Activated CD4-positive, CD25-positive, alpha-beta regulatory T cell treated with anti-CD3 and anti-CD28 coated beads, Interleukin-2, amount 50 U/mL, for 16 hours (primary cell): ENCODE data around the gene CPNE6.

Experiments
- DNase-seq: peaks from one replicate; pipeline ENCODE4 v3.0.0-alpha.2; 2020; ENCODE audit warnings: low read depth, low spot score

The CPNE6 gene

GRCh38 chr14:24086193-24086955, 15.0 kb downstream of the CPNE6 start:
- DNase-seq: no peak

GRCh38 chr14:24087004-24087403, 15.6 kb downstream of the CPNE6 start:
- DNase-seq: no peak

- DNase-seq: no peak
Observed at GRCh38 chr14:24088095-24088494, 16.7 kb downstream of the CPNE6 start.

DNA sequence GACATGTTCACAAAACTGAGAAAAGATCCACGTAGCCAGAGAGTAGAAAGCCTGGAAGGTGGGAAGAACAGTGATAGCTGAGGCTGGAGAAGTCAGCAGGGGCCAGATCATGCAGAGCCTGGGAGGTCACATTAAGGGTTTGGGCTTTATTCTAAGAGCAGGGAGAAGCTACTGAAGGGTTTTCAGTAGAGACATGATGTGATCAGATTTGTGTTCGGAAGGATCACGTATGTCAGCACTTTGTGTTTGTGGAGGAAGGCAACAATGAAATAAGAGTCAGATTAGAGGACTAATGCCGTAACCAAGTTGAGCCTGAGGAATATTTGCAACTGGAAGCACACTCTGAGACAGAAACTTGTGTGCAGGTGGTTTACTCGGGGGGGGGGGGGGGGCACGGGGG, 18.5 kb downstream of the CPNE6 start:
- DNase-seq: no peak

DNA sequence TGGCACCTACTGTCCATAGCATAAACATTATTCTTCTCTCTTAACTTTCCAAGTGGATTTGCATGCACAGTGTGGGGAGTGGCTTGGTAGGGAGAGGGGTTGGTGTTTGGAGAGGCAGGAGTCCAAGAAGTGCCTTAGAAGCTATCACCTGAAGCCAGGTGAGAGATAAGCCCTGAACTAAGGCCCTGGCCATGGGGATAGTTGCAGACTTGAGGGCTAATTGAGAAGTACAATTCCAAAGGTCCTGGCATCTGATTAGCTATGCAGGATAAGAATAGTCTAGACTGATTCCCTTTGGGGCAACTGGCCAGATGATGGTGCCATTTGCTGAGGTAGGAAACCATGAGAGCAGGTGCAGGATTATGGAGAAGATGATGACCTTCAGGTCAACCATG, 20.7 kb downstream of the CPNE6 start:
- no peak for DNase-seq

DNA sequence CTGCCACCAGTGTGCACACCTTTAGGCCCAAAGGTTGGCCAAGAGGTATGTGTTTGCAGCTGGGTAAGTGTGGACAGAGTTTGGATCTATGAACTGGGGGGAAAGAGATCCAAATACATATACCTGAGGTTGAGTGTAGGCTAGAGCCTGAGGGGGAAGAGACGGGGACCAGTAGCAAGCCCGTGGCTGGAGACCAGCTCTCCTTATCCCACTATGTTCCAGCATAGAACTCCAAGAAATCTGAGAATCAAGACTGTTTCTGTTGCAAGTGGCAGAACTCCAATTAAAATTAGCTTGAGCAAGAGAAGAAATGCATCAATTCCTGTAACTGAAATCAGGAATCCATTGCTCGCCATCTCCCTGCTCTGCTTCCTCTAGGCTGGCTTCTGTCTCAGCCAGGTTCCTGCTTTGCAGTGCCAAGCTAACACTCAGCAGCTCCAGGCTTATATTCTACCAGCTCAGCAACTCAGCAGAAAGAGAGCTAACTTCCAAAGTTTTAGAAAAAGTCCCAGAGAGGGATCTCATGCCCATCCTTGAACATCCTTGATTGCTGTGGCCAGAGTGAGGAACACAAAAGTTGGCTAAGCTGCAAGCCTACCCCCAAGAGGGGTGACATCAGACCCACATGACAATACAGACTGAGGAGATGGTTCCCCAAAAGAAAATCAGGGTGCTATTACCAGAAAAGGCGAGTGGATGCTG, 21.3 kb downstream of the CPNE6 start:
- no peak for DNase-seq

DNA sequence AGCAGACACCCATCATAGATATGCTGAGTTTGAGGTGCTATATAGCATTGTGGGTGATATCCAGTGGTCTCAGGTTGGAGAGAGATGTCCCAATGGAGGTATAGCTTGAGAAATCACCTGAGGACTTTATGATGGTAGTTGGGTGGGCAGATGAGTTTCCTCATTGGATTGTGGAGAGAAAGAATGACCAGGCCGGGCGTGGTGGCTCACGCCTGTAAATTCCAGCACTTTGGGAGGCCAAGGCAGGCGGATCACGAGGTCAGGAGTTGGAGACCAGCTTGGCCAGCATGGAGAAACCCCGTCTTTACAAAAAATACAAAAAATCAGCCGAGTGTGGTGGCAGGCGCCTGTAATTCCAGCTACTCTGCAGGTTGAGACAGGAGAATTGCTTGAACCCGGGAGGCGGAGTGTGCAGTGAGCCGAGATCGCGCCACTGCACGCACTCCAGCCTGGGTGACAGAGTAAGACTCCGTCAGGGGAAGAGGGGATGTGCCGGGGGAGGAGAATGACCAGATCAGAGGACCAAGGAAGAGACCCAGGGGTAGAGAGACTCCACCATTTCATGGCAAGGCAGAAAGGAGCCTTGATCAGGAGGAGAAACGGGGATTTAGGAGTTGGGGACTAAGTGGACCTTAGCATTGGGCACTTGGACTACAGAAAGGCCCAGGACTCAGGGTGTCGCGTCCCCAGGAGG, 22.0 kb downstream of the CPNE6 start:
- DNase-seq: no peak

DNA sequence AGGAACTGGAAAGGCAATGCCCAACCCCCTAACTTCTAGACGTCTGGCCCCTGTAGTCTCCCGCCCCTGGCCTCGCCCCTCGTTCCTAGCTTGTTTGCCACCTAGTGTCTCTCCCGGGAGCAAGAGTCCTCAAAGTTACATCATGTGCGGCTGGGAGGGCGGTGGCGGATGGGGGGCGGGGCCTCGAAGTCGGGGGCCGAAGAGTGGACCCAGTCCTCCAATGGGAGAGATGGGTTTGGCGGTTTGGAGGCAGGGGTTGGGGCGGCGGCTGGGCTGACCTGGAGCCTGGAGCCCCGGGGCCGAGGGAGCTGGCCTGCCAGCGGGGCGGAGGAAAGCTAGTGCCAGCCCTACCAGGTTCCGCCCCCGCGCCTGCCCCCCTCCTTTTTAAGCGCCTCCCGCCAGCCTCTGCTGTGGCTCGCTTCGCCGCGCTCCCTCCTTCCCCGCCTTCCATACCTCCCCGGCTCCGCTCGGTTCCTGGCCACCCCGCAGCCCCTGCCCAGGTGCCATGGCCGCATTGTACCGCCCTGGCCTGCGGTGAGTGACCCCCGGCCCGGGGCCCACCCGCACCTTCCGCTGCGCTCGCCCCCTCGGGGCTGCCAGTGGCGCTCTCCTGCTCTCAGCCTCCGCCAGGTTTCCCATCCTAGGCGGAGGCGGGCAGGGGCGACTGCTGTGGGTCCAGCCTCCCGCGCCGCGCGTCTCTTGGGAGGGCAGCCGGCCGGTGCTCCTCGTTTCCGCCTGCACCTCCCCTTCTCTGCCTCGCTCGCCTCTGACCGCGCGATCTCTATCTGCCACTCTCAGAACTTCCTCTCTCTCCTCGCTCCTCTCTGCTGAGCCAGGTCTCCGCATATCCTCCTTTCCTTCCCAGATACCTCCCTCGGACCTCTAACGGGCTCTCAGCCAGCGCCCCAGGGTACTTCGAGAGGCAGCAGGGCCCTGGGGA, 22.8 kb downstream of the CPNE6 start, which contains the start of gene PCK2:
Gene PCK2, plus strand, starts transcription at position 411 of the 940 bp plus-strand sequence. Its CDS starts 95 bp downstream, at position 506.
- DNase-seq: peak; percentile 61

DNA sequence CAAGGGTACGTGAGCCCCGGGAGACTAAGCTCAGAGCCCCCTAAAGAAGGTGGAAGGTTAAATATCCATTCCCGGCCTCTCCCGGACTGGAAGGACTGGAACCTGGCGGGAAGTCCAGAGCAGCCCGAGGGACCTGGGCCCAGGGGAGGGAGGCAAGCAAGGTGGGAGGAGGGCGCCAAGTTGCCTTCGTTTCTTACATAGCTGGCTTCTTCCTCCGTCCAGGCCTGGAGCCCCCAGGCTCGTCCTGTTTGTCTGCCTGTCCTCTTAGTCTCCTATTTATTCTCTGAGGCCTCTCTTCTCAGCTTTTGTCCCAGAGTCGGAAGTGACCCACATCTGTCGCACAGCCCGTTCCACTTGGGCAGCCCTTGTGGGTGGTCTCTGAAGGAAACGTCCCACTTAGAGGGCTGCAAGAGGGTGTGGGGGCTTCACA, 23.5 kb downstream of the CPNE6 start:
- no peak for DNase-seq

DNA sequence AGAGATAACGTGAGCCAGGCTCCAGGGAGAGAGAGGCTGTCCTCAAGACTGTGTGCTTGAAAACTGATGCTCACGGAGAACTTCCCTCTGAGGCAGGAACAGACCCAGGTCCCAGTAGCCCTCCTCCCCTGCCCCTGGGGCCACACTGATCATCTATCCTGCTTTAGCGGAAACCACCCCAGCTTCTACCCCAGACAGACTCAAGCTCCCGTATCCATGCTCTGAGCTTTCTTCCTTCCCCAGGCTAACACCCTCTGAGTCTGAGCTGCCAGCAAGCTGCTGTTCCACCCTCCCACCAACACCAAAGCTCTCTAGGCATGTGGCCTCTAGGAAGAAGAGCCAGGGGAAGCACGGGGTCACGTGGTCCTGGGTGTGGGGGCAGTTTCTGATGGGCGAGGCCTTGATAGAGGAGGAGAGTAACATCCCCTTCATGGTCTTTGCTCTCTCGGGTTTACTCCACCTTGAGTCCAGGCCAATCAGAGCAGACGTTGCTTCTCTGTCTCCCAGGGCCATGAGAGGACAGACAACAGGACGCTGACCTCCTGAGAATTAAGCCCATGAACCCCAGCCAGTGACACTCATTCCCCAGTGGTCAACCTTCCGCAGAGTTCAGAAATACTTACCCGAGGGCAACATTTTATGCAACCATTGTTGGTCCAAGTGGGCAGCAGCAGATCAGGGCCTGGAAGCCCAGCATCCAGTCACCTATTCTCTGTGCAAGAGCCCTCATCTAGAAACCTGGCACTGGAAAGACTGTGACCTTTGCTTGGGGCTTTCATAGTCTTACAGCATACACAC, 24.1 kb downstream of the CPNE6 start:
- DNase-seq: peak; percentile 27

- no peak for DNase-seq
Observed at GRCh38 chr14:24096545-24097181, 25.3 kb downstream of the CPNE6 start.

DNA sequence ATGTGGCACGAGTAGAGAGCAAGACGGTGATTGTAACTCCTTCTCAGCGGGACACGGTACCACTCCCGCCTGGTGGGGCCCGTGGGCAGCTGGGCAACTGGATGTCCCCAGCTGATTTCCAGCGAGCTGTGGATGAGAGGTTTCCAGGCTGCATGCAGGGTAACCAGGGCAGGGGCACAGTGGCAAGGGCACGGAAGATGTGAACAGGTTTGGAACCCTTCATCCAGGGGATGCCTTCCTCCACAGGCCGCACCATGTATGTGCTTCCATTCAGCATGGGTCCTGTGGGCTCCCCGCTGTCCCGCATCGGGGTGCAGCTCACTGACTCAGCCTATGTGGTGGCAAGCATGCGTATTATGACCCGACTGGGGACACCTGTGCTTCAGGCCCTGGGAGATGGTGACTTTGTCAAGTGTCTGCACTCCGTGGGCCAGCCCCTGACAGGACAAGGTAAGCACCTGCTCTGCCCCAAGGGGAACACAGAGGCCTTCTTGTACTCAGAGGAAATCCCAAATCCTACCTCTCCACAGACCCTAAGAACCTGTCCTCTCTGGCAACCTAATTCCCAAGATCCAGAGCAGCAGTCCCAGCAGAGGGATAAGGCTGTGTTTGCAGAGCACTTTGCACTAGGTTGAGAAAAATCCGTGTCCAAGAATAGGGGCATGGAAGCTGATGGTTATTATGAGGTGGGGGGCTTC, 27.0 kb downstream of the CPNE6 start:
- no peak for DNase-seq

- DNase-seq: no peak
Observed at GRCh38 chr14:24098927-24099813, 27.8 kb downstream of the CPNE6 start.

- no peak for DNase-seq
Observed at GRCh38 chr14:24100197-24100981, 29.0 kb downstream of the CPNE6 start.

DNA sequence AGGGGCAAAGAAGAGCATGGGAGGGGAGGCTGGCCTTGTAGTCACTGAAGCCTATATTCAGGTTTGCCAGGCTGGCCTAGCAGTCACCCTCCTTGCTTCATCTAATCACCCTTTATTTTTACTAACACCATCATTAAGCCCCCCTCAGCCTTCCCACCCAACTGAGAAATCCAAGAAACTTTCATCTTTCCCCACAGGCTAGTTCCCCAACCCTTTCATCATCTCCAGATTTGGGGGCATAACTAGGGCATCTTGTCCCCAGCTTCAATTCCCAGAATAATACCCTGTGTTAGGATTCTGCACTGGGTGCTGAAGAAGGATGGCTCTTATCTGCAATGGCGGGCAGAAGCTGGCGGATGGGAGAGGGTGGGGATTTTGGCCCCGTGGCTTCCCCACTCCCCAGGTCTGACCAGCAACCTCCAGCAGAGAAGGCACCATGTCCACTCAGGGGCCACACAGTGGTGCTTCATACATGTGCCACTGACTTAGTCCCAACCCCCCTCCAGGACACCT, 29.7 kb downstream of the CPNE6 start:
- DNase-seq: no peak

GRCh38 chr14:24102357-24103048, 31.1 kb downstream of the CPNE6 start:
- DNase-seq: no peak

GRCh38 chr14:24103451-24103850, 32.1 kb downstream of the CPNE6 start:
- no peak for DNase-seq
